Kidney capillary endothelial cell (primary cell): Measurements from ENCODE around the gene EPS8L1.

Experiments used
- DNase-seq: peaks from one replicate; pipeline ENCODE4 v3.0.0-alpha.2; 2018; ENCODE audit warnings: low spot score

EPS8L1 gene

DNA sequence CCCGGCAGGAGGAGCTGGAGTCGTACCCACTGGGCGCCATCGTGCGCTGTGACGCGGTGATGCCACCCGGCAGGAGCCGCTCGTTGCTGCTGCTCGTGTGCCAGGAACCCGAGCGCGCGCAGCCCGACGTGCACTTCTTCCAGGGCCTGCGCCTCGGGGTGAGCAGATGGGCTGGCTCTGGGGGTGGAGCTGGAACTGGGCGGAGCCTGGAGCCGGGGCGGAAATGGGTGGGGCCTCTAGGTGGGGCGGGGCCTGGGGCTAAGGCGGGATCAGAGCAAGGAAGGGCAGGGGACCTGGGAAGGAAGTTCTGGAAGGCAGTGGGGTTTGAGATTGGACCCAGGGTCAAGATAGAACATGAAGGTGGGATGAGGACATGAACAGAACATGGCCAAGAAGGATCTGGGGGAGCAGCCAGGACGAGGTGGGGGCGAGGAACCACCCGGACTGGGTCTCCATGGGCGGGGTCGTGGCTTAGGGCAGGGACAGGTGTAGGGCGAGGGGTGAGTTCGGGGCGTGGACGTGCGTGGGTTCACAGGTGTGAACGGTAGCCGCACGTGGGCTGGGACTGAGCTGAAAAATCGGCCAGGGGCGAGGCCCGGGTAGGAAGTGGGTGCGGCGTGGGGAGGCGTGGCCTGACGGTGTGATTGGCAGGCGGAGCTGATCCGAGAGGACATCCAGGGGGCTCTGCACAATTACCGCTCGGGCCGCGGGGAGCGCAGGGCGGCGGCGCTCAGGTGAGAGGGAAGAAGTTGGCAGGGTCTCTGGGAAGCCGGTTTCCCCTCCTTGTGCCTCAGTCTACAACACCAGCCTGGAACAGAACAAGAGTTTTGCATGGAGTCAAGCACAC lies 4.7 kb downstream of the EPS8L1 start:
- DNase-seq, result no peak

DNA sequence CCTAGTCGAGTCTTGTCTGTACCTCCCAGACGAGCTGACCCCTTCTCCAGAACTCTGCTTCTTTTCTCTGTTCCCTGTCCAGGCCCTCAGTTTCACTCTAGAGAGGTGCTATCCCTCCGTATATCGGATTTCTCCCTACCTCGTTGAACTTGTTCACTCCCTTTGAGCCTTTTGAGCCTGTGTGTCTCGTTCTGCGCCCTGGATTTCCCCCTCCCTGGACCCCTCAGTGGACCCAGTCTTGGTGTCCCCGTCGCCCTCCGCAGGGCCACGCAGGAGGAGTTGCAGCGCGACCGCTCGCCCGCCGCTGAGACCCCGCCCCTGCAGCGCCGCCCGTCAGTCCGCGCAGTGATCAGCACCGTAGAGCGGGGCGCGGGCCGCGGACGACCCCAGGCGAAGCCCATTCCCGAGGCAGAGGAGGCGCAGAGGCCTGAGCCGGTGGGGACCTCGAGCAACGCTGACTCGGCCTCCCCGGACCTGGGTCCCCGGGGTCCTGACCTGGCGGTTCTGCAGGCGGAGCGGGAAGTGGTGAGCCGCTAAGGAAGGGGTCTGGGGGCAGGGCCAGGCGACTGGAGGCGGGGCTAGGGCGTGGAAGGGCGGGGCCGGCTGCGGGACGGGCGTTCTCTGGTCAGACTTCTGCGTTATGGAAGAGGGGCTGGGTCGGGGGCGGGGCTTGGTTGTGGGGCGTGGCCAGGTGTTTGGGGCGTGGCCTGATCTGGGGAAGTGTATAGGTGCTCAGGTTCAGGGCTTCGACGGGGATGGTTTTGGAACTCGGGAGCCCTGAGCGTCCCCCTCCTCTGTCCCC lies 5.5 kb downstream of the EPS8L1 start:
- DNase-seq, result no peak

DNA sequence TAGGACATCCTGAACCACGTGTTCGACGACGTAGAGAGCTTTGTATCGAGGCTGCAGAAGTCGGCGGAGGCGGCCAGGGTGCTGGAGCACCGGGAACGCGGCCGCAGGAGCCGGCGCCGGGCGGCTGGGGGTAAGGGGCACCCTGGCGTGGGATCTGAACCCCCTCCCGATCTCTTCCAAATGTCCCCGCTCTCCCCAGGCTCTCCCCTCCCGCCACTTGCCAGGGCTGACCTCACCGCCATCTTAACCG lies 6.0 kb downstream of the EPS8L1 start:
- no peak for DNase-seq

DNA sequence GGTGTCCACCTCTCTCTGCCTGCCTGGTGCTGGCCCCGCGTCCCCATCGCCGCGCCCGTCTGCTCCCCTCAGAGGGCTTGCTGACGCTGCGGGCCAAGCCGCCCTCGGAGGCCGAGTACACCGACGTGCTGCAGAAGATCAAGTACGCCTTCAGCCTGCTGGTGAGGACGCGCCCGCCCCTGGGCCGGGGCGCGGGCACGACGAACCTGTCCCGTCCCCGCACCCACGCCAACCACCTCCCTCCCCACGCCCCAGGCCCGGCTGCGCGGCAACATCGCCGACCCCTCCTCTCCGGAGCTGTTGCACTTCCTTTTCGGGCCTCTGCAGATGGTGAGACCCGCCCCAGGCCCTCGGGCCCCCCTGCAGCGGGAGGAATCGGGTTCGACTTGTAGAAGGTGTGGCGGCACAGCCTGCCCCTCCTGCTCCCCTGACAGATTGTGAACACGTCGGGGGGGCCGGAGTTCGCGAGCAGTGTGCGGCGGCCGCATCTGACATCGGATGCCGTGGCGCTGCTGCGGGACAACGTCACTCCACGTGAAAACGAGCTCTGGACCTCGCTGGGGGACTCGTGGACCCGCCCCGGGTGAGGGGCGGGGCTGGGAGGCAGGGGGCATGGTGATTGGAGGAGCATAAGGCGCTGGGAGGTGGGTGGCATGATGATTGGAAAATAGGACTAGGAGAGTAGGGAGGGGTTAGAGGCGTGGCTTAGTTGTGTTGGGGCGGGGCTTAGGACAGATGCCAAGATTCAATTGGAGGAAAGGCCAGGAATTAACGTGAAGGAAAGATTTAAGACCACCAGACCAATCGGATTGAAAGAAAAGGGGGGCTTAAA lies 6.6 kb downstream of the EPS8L1 start:
- DNase-seq, result no peak

DNA sequence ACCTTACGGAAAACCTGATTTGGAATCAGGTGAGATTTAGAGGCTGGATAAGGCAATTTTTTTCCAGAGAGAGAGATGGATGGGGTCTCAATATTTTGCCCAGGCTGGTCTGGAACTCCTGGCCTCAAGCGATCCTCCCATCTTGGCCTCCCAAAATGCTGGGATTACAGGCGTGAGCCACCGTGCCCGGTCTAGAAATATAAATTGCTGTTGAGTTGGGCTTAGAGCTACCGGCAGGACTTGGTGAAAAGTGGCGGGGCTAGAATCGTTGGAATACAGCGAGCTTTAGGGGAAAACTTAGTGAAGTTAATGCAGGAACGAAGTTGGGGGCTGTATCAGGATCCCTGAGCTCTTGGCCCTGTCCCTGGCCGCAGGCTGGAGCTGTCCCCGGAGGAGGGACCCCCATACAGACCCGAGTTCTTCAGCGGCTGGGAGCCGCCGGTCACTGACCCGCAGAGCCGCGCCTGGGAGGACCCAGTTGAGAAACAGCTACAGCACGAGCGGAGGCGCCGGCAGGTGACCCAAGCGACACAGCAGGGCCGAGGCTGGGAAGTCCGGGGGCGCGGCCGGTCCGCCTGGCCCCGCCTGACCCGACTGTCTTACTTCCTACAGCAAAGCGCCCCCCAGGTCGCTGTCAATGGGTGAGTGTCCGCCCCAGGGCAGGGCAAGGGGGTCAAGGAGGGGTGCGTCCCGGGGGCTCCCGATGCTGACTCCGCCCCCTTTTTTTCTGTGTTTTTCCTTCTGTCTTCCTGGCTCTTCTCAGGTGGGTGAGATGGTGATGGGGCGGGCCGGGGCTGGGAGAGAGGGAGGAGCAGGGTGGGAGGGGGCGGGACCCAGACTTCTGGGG lies 7.6 kb downstream of the EPS8L1 start:
- DNase-seq, result no peak

DNA sequence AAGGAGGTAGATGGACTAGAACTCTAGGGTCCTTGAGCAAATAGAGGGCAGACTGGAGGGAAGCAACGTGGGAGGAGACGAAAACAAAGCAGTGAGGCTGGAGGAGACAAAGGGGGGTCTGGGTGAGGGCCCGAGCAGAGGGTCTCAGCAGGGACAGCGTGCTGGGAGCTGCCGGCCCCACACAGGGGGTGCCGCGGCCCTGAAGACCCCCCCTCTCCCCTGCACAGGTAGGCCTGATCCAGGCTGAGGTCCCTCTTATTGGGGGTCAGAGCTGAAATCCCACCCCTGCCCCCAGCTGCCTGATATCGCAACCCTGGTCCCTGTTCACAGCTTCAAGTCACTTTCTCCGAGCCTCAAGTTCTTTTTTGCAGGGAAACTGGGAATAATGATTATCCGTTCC lies 8.7 kb downstream of the EPS8L1 start:
- no peak for DNase-seq

DNA sequence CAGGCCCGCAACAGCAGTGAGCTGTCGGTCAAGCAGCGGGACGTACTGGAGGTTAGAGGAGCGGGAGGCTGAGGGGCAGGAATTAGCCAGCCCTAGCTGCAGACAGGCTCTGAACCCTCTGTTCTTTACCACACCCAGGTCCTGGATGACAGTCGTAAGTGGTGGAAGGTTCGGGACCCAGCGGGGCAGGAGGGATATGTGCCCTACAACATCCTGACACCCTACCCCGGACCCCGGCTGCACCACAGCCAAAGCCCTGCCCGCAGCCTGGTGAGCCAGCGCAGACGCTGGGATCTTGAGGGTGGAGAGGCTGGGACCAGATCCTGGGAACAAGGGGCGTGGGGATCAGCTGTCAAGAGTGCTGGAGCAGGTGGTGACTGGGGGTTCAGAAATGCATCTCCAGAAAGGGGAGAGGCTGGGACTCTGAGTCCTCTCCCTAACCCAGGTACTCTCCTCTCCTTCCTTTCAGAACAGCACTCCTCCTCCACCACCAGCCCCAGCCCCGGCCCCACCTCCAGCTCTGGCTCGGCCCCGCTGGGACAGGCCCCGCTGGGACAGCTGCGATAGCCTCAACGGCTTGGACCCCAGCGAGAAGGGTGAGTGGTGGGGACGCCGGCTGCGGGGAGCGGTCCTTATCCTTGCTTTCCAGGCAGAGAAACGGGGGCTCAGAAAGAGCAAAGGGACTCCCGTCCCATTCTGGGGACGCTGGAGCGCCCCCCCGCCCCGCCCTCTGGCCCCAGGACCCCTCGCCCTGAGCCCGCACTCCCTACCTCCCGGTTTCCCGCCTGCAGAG lies 10.4 kb downstream of the EPS8L1 start:
- no peak for DNase-seq

DNA sequence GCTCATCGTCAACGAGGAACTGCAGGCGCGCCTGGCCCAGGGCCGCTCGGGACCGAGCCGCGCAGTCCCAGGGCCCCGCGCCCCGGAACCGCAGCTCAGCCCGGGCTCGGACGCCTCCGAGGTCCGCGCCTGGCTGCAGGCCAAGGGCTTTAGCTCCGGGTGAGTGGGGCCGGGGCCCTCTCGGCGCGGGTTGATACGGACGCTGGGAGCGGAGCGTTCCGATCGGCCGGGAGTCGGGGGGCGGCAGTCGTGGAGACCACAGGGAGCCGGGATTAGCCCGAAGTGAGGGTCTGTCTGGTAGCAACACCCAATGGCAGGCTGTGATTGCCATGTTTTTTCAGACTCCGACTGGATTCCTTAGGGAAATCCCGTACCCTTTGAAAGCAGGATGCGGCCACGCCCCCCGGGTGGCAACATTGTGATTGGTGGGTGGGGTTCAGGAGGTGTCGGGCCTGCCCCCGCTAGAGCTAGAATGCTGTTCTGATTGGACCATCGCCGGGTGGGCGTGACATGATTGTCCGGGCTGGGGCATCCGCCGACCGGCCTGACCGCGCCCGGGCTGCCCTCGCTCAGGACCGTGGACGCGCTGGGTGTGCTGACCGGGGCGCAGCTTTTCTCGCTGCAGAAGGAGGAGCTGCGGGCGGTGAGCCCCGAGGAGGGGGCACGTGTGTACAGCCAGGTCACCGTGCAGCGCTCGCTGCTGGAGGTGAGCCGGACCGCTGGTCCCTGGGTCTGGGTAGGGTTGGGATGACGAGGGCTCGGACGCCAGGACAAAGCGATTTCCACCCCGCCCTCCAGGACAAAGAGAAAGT lies 11.3 kb downstream of the EPS8L1 start:
- DNase-seq, result peak; percentile 96

DNA sequence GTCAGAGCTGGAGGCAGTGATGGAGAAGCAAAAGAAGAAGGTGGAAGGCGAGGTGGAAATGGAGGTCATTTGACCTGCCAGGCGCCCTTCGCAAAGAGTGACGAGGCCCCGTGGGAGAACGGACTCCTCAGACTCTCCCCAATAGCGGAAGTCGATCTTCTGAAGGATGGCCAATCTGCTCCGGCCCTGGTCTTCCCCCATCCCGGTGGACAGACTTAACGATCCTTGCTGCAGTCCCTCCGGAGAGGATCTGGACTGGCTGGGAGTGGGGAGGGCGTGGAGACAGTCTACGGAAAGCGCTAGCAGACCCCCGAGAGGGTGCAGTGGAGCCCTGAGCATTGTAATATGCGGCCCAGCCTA lies 11.9 kb downstream of the EPS8L1 start:
- peak; percentile 32 for DNase-seq

DNA sequence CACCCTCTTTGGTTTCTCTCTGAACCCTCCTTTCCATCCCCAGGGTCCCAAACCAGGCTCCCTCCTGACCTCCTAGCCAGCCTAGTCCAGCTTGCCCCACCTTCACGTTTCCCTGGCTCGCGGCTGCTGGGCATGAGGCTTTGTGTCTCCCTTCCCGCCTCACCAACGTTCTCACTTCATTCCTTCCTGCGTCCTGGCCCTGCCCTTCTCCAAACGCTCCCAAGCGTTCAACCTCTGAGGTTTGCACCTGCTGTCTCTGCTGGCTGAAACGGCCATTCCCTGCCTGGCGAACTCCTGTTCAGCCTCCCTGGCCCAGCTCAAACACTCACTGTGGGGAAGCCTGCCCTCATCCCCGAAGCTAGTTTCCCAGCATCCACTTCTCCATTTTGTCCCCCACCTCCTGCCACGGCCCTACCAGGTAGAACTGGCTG lies 12.4 kb downstream of the EPS8L1 start:
- no peak for DNase-seq

DNA sequence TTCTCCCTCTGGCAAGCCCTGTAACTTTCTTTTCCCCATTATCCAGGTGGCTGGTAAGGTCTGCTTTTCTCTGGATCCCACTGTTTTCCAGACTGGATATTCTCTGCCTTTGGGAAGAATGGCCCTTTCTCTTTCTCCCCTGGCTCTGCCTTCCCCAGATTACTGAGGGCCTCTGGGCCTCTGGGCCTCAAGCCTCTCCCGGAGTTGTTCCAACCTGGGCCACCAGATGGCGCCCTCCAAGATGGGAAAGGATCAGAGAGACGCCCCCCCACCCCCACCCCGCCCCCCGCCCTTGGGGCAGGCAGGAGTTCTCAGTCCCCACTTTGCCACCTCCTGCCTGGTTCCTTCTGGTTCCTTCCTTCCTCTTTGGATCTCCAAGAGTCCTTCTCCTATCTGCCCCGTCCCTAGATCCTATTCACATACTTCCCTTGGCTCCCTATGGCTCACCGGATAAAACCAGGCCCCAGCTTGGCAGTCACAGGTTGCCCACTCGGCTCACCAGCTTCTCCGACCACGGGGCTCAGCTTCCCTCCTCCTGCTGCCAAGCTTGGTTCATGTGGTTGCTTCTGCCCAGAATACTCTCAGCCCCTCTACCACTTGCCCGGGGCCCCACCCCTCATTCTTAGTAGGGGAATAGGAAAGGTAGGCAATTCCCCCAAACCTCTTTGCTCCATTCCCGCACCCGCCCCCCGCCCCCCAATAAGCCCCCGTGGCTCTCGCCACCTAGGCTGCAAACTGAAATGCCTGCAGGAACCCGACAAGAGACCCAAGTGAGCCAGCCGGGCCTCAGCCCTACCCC lies 13.1 kb downstream of the EPS8L1 start:
- DNase-seq, result peak; percentile 62

DNA sequence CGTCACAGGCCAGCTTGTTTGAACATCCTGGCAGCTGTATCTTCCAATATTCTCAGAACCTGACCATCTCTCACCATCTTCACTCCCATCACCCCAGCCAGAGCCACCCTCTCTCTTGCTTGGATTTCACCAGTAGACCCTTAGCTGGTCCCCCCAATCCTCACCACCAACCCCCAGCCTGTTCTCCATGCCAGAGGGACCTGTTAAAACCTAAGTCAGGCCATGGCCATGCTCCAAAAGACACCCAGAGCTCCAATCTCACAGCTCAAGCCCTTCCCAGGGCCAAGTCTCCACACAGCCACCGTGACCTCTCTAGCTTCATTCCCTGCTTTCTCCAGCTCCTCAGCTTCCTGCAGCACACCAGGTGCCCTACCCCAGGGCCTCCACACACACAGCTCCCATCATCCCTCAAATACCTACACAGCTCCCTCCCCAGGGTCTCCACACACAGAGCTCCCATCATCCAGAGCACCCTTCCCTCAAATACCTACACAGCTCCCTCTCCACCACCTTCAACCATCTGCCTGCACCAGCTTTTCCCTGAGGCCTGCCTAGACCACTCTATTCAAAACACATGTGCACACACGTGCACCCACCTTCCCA lies 13.8 kb downstream of the EPS8L1 start:
- DNase-seq, result no peak

DNA sequence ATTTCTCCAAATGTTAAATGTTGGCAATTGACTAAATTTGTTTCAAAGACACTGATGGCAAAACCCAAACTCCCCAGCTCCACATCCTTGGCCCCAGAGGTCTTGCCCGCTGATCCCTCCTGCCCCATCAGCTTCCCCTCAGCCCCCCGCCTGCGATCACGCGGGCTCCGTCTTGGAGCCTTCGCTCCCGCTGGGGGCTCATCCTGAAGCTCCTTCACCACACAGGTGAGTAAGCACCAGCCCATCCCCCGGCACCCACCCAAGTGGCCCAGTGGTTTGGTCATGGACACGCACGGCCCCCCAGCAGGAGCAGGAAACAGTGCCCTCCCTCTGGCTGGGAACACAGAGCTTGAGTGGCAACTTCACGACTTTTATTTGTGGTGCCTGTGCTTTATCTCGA lies 14.9 kb downstream of the EPS8L1 start:
- DNase-seq, result no peak

DNA sequence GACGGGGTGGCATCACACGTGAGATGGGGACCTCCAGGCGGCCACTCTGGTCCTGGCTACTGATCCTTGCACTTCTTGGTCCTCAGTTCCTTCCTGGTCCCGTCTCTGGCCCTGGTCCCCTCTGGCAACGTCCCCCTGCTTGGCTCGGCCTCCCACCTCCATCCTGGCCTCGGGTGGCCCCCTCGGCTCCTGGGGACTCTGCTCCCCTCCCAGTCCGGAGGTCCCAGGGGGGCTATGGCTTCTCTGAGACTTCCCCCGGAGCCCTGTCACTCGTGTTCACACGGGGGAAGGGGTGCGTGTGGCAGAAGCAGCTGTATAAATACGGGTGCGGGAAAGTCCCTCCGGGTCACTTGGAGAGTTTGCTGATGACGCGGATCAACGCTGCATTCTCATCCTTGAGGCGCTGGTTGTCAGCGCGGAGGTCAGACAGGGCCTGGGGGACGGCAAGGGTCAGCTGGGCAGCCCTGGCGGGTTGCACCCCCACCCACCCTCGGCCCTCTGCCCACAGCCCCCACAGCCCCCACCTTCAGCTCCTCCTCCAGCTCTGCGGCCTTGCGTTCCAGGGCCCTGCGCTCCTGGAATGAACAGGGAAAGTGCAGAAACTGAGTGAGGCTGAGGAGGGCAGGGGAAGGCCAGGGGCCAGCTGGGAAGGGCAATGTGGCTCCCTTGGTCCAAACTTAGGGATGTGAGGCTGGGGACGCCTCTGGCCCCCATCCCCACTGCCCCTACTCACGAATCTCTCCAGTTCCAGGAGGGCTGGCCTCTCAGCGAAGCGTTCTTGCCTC lies 15.6 kb downstream of the EPS8L1 start:
- no peak for DNase-seq

DNA sequence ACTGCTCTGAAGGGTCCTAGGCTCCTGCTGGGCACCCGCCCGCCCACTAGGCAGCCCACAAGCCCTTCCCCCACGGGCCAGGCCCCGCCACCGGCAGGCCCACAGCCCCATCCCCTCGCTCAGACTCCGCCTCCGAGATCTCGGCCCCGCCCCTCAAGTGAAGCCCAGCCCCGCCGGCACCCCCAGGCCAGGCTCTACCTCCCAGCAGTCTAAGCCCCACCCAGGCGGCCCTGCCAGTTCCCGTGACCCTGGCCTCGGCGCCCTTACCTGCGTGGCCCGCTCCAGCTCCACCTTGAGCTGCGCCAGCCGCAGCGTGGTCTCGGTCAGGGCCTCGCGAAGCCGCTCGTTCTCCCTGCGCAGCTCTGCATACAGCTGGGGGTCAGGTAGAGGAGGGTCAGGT lies 16.3 kb downstream of the EPS8L1 start:
- DNase-seq, result no peak

DNA sequence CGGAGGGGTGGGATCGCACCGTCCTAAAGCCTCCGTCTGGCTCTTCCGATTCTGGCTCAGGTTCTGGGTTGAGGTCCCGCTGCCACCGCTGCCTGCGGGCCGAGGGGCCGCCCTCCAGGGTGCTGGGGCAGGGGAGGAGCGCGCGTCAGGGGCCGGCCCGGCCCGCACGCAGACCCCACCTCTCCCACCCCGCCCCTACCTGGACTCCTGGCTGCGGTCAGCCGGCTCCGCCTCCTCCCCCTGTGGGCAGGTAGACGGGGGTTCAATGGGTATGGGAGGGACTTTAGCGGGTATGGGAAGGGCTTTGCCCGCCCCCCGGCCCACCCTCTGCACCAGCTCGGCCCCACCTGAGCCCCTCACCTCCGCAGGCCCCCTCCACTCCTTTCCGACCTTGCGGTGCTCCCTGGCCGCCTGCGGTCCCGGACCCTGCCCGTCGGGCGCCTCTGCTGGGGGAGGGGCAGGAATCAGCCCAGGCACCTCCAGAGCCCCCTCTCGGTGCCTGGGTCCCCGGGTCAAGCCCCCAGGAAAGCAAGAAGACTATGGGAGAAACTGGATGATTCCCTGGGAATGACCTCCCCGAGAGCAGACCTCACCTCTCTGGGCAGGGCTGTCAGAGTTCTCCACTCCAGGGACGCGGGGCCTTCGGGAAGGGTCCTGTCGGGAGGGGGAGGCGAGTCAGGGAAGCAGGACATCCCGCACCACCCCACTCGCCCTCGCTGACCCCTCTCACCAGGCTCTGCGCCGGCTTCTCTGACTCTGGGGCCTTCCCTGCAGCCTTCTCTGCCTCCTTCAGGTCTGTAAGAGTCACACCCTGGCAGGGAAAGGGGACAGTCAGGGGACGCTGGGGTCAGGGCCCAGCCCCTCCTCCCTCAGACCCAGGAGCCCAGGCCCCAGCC lies 17.0 kb downstream of the EPS8L1 start:
- DNase-seq, result no peak
